Stimulated activated naive CD8-positive, alpha-beta T cell treated with anti-CD3 and anti-CD28 coated beads, Interleukin-15, Interleukin-2, amounts not matched to agents 100 U/mL and 50 U/mL, for 24 hours (primary cell): ENCODE data around the gene C1QBP.
"Not testable (repeated sequence)": the region's sequence is repeated elsewhere in the genome, so short reads cannot be mapped to it uniquely, and the experiment has no call there.

ENCODE experiments used
- ATAC-seq: fragments of 150-1000 bp; cut with Tn5 transposase; one replicate; pipeline ENCODE4 v1.10.0; 2021
- DNase-seq: peaks from one replicate; pipeline ENCODE4 v3.0.0; 2021

The C1QBP gene

GRCh38 chr17:5438716-5439445 lies at the start of gene C1QBP:
Gene C1QBP (minus strand): TSS chr17:5439155. CDS start chr17:5439073, 82 bp downstream.
- ATAC-seq (peak; percentile 95), DNase-seq (peak; percentile 95)

DNA sequence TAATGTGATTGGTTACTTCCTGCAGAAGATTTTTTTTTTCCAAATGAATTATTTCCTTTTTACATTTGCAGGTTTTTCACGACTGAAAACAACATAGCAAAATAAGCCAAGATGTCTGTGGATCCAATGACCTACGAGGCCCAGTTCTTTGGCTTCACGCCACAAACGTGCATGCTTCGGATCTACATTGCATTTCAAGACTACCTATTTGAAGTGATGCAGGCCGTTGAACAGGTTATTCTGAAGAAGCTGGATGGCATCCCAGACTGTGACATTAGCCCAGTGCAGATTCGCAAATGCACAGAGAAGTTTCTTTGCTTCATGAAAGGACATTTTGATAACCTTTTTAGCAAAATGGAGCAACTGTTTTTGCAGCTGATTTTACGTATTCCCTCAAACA lies 49.8 kb upstream of the C1QBP start:
- DNase-seq (no peak), ATAC-seq (no peak)

- DNase-seq (peak; percentile 97), ATAC-seq (peak; percentile 97)
Observed at GRCh38 chr17:5486206-5487124, 47.5 kb upstream of the C1QBP start, which contains the start of gene MIS12. Gene MIS12 (plus strand): TSS chr17:5486566. CDS start chr17:5488863, 2,297 bp downstream.

GRCh38 chr17:5485270-5486205 lies 46.6 kb upstream of the C1QBP start, which contains the start of gene DERL2:
Gene DERL2 (minus strand): TSS chr17:5486178. CDS start chr17:5486161, 17 bp downstream.
- DNase-seq (no peak), ATAC-seq (peak; percentile 4)

DNA sequence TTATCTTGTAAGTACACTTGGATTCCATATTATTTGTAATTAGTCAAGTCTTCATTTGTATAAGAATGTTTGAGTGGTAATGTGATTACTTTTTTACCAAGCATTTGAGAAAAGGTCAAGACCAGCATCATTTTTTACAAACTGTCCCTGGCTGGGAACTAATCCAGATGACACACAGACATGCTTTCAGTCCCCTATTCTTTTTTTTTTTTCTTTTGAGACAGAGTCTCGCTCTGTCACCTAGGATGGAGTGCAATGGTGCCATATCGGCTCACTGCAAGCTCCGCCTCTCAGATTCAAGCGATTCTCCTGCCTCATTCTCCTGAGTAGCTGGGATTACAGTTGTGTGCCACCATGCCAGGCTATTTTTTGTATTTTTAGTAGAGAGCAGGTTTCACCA lies 42.5 kb upstream of the C1QBP start:
- no peak for ATAC-seq

GRCh38 chr17:5480962-5481361 lies 42.0 kb upstream of the C1QBP start:
- DNase-seq (no peak), ATAC-seq (no peak)

More for the DNA sequence above, 42.5 kb upstream of the C1QBP start:
- DNase-seq: no peak

- no peak for ATAC-seq
Observed at GRCh38 chr17:5478992-5479391, 40.0 kb upstream of the C1QBP start.

DNA sequence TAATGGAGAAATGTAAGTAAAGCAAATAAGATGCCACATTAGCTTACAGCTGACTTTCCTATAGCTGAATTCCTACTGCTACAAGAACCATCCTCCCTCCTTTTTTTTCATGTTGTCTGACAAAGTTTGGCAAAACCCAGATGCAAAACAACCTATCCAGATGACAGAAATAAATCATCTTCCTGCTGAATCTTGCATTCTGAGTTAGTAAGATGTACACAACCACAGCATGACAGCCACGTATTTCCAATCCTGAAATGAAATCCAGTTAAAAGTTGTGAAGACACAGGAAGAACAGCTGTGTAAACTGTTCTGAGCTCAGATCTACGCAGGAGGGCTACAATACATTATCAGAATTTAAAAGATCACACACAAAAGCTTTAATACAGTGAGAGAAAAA lies 35.0 kb upstream of the C1QBP start:
- DNase-seq (no peak), ATAC-seq (no peak)

More at GRCh38 chr17:5478992-5479391, 40.0 kb upstream of the C1QBP start:
- no peak for DNase-seq

- no peak for ATAC-seq
Observed at GRCh38 chr17:5472511-5472910, 33.6 kb upstream of the C1QBP start.

GRCh38 chr17:5468075-5468473 lies 29.1 kb upstream of the C1QBP start:
- DNase-seq: peak; percentile 20

More at GRCh38 chr17:5472511-5472910, 33.6 kb upstream of the C1QBP start:
- DNase-seq: no peak

DNA sequence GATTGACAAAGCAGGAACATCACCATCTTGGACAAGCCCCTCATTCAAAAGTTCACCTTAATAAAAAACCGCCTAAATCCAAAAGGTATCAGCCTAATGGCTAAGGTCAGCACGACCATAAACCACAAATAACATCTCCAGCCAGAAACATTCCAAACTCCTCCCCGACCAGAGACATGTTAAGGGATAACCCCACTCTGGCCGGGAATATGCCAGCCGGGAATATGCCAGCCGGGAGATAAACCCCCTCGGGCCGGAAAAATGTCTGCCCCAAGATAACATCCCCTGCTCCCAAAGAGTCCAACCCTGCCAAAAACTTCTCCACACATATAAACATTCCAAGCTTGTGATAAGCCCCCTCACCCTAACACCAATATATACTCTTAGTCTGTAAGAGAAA lies 28.5 kb upstream of the C1QBP start:
- ATAC-seq: no peak
- no peak for DNase-seq

More at GRCh38 chr17:5468075-5468473, 29.1 kb upstream of the C1QBP start:
- no peak for ATAC-seq

DNA sequence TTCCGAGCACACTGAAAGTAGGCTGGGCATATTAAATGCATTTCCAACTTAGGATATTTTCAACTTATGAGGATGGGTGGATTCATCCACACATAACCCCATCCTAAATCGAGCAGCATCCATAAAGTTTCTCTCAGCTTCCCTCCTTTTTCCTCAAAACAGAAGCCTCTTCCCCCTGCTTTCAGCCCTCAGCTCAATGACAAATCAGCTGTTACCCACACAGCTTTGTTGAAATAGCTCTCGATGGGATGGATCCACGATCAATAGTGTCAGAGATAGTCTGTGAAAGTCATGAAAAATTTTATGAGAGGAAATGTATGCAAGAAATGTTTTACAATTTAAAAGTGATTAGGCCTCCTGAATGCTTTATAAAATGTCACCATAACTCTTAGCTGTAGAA lies 27.3 kb upstream of the C1QBP start:
- DNase-seq: no peak
- ATAC-seq: no peak

DNA sequence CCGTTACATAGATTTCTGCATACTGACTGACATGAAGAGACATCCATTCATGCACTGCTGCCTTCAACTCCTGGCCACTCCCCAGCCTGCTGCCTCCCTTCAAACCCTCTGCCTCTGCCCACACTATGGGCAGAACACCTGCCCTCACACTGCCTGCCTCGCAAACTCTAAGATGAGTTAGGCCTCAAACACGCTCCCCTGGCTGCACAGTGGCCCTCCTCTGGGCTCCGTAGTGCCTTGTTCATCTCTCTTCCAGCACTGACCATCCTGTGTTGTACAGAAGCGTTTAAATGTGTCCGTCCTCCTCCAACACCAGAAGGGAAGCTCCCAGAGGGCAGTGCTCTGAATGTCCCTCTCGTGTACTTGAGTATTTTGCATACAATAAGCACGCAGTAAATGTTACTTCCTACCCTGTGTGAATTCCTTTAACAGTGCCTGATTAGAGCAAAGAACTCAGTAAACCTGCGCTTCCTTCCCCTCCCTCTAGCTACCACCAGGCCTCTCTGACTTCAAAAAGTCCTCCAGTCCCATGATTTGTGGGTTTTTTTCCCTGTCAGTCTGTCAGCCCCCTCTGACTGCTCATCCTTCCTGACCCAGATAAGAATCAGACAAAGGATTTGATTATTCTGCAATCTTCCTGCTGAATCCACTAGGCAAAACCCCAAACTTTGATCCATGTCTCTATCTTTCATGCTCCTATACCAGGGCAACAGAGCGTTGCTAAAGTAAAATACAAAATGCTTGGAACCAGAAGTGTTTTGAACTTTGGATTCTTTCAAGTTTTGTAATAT lies 26.0 kb upstream of the C1QBP start:
- DNase-seq (no peak), ATAC-seq (no peak)

DNA sequence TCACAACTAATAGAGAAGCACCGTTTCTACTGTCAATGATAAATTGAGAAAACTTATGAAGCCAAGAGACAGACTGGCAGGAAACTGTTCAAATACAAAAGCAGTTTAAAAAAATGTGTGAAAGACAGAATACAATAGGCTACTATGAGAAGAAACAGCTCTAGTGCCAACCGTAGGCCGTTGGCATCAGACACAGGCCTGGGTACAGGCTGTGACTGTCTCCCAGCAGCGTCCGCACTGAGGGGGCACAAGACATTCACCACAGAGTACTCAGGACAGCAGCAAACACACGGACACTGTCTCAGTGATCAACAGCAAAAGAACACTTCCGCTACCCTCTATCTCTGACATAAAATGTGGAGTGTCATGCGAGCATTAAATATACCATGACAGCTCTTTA lies 7.8 kb upstream of the C1QBP start:
- no peak for DNase-seq
- no peak for ATAC-seq

GRCh38 chr17:5444209-5444608 lies 5.3 kb upstream of the C1QBP start:
- no peak for ATAC-seq

GRCh38 chr17:5443728-5444127 lies 4.8 kb upstream of the C1QBP start:
- no peak for ATAC-seq
- DNase-seq: no peak

More at GRCh38 chr17:5444209-5444608, 5.3 kb upstream of the C1QBP start:
- DNase-seq: no peak

DNA sequence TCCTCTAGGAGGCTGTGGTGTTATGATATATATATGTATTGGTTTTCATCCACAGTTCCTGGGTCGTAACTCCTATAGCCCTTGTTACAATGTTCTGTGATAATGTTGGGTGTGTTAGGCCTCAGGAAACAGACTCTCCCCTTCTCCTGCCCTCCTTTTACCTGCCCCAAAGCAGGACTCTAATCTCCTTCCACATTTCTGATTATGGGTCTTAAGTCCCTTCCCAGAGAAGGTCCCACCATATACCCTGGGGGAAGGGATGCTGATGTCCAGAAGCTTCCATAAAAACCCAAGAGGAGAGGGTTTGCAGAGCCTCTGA lies 450 bp upstream of the C1QBP start:
- no peak for ATAC-seq

DNA sequence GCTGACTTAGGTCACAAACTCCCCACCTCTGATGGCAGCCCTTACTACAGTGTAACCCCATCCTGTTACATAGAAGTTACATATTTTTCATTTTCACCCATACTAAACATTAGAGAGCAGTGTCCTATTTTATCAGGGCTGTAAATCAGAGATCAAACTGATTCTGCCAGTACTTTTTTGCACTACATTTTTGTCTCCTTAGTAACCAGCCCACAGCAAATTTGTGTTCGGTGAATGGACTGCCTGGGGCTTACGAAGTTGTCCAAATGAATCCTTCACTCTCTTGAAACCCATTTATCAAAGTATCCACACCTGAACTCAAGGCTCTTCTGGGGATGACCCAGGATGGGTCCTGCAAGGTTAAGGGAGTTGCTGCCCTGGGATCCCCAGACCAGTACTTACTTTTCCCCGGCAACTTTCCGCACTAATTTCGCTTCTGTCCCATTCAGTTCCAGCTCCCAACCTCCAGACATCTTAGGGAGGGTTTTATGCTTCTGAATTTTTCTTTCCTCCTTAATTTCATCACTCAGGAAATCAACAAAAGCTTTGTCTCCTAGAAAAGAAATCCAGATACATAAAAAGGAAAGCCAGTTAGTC lies 1.1 kb downstream of the C1QBP start:
- no peak for DNase-seq

More for the DNA sequence above, 450 bp upstream of the C1QBP start:
- DNase-seq: no peak

DNA sequence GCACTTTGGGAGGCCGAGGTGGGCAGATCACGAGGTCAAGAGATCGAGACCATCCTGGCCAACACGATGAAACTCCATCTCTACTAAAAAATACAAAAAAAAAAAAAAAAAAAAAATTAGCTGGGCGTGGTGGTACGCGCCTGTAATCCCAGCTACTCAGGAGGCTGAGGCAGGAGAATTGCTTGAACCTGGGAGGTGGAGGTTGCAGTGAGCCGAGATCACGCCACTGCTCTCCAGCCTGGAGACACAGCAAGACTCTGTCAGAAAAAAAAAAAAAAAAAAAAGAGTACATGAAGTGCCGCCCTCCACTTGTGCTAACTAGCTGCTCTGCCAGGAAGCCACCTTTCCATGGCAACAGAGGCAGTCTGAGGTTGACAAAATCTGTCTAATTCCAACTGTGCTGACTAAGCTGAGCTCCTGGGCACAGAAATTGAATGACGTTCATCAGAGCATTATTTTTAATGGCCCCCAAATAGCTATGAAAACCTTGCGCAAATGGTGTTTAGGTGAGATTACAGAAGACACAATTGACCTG lies 3.1 kb downstream of the C1QBP start:
- not testable (repeated sequence) for DNase-seq

More for the DNA sequence above, 1.1 kb downstream of the C1QBP start:
- no peak for ATAC-seq

GRCh38 chr17:5434984-5435383 lies 4.0 kb downstream of the C1QBP start:
- ATAC-seq (no peak), DNase-seq (no peak)

More for the DNA sequence above, 3.1 kb downstream of the C1QBP start:
- not testable (repeated sequence) for ATAC-seq
